ENCODE results near the gene UNC5B. TPM values are rescaled to one million over a fixed set of nuclear protein-coding genes. Genes with fewer than 3 reads are reported as not detected.

The UNC5B gene
- polyA plus RNA-seq, 1 donor (not counting 4 experiments of a cell fraction or from before 2014, with no cell fraction given): 1.1 TPM

DNA sequence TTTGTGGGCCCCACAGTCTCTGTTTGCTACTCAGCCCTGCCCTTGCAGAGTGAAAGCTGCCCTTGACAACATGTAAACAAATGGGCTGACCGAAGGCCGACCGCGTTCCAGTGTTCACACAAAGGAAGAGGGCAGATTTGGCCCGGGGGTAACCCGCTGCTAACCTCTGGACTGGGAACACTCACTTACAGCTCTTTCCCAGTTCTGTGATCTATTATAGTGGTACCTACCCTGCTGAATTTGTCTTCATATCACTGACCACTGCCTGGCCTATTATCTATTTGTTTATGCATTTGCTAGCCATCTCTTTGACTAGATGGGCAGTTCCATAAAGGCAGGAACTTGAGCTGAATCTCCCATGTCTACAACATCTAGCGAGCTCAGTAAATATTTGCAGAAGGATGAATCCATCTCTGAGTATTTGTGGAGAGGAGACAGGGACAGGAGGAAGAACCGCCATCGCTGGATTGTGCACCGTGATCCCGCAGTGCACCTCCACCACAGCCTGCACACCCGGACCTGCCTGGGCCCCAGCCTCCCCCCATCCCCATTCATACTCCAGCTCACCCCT, 121.9 kb downstream of the UNC5B start:
- H3K9me3 ChIP-seq (ENCODE audit: control insufficient read depth, low read depth, low read length): no peaks in the 10 kb centered on the region
- H3K27ac ChIP-seq (ENCODE audit: control insufficient read depth, insufficient read depth, low read length): no peak overlapping the region
- FAIRE-seq: no peak
- no peak overlapping the region for H3K9ac ChIP-seq (ENCODE audit: control insufficient read depth, extremely low read depth, insufficient read depth, low read length)
- H3K79me2 ChIP-seq (ENCODE audit: control insufficient read depth, insufficient read depth, low read length): no peaks in the 10 kb centered on the region
- H3K9me1 ChIP-seq (ENCODE audit: control insufficient read depth, extremely low read depth, insufficient read depth, low read length): no peaks in the 10 kb centered on the region
- dilution Hi-C loops (cut with MboI; ENCODE audit: extremely low pct_ligation_motif_present, low sequenced_read_pairs): no loop called here
- no peak overlapping the region for H3K4me2 ChIP-seq (ENCODE audit: control insufficient read depth, extremely low read depth, insufficient read depth, low read depth, low read length)
- no peak for DNase-seq (ENCODE audit: low read depth, low spot score)
- H4K20me1 ChIP-seq (ENCODE audit: control insufficient read depth, extremely low read depth, insufficient read depth, low read length): no peaks in the 10 kb centered on the region
- no peak for TF ChIP-seq EZH2 (IDR thresholded peaks at IDR 0.05; ENCODE audit: low read length)
- TF ChIP-seq, protein P1, sequence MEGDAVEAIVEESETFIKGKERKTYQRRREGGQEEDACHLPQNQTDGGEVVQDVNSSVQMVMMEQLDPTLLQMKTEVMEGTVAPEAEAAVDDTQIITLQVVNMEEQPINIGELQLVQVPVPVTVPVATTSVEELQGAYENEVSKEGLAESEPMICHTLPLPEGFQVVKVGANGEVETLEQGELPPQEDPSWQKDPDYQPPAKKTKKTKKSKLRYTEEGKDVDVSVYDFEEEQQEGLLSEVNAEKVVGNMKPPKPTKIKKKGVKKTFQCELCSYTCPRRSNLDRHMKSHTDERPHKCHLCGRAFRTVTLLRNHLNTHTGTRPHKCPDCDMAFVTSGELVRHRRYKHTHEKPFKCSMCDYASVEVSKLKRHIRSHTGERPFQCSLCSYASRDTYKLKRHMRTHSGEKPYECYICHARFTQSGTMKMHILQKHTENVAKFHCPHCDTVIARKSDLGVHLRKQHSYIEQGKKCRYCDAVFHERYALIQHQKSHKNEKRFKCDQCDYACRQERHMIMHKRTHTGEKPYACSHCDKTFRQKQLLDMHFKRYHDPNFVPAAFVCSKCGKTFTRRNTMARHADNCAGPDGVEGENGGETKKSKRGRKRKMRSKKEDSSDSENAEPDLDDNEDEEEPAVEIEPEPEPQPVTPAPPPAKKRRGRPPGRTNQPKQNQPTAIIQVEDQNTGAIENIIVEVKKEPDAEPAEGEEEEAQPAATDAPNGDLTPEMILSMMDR (optimal IDR thresholded peaks at IDR 0.05 in 1 of 3, IDR thresholded peaks at IDR 0.05 in 1 of 3, conservative IDR thresholded peaks at IDR 0.05 in 1 of 3; ENCODE audit: extremely low read depth in 1 of 3, insufficient read depth in 2 of 3, low read length in 3 of 3): no peak
- H3K4me1 ChIP-seq (ENCODE audit: control insufficient read depth, extremely low read depth, insufficient read depth, low read length): peaks cover 15% of the 10 kb centered on the region
- peaks cover 15% of the 10 kb centered on the region for H3K27me3 ChIP-seq (ENCODE audit: control insufficient read depth, extremely low read depth, insufficient read depth, low read length)
- no peak overlapping the region for H3K4me3 ChIP-seq (ENCODE audit: control insufficient read depth in 2 of 3, extremely low read depth in 1 of 3, insufficient read depth in 2 of 3, low read depth in 1 of 3, low read length in 3 of 3)
- H3K36me3 ChIP-seq (ENCODE audit: control insufficient read depth in 2 of 2, extremely low read depth in 1 of 2, insufficient read depth in 2 of 2, low read length in 2 of 2): no peaks in the 10 kb centered on the region
- no peak overlapping the region for H2AFZ ChIP-seq (ENCODE audit: control insufficient read depth, low read length)

DNA sequence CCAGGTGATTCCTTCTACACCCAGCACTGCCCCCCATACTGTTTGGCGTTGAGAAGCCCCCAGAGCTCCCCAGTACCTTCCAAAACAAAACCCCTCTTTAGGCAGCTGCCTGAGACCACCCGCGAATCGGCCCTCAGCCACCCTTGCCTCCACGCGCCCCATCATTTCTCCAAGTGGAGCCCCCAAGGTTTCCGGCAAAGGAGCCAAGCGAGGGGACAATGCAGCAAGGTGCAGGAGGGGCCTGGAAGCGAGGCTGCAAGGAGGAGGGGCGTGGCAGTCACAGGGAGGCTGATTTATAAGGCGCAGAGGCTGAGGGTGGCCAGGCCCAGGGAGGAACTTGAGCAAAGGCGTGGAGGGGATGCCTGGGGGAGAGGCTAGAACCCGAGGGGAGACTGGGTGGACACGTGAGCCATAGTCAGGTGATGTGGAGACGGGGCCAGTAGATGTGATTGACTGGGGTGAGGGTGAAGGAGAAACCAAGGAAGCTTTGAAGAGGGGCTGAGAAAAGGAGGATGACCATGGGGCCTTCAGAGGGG, 122.9 kb downstream of the UNC5B start:
- Histone ChIP-seq H3K79me2 (ENCODE audit: control insufficient read depth, insufficient read depth, low read length) (no peaks in the 10 kb centered on the region), H3K9ac (ENCODE audit: control insufficient read depth, extremely low read depth, insufficient read depth, low read length) (no peak overlapping the region), H3K4me1 (ENCODE audit: control insufficient read depth, extremely low read depth, insufficient read depth, low read length) (peaks cover 15% of the 10 kb centered on the region), H3K4me2 (ENCODE audit: control insufficient read depth, extremely low read depth, insufficient read depth, low read depth, low read length) (no peak overlapping the region), H2AFZ (ENCODE audit: control insufficient read depth, low read length) (no peak overlapping the region), H3K9me3 (ENCODE audit: control insufficient read depth, low read depth, low read length) (no peaks in the 10 kb centered on the region), H4K20me1 (ENCODE audit: control insufficient read depth, extremely low read depth, insufficient read depth, low read length) (no peaks in the 10 kb centered on the region), H3K9me1 (ENCODE audit: control insufficient read depth, extremely low read depth, insufficient read depth, low read length) (no peaks in the 10 kb centered on the region), H3K27me3 (ENCODE audit: control insufficient read depth, extremely low read depth, insufficient read depth, low read length) (peaks cover 10% of the 10 kb centered on the region), H3K27ac (ENCODE audit: control insufficient read depth, insufficient read depth, low read length) (no peak overlapping the region), H3K36me3 (ENCODE audit: control insufficient read depth in 2 of 2, extremely low read depth in 1 of 2, insufficient read depth in 2 of 2, low read length in 2 of 2) (no peaks in the 10 kb centered on the region), H3K4me3 (ENCODE audit: control insufficient read depth in 2 of 3, extremely low read depth in 1 of 3, insufficient read depth in 2 of 3, low read depth in 1 of 3, low read length in 3 of 3) (no peak overlapping the region)
- FAIRE-seq (no peak), DNase-seq (ENCODE audit: low read depth, low spot score) (no peak)
- dilution Hi-C loops (cut with MboI; ENCODE audit: extremely low pct_ligation_motif_present, low sequenced_read_pairs): no loop called here
- TF ChIP-seq, protein P1 (optimal IDR thresholded peaks at IDR 0.05 in 1 of 3, IDR thresholded peaks at IDR 0.05 in 1 of 3, conservative IDR thresholded peaks at IDR 0.05 in 1 of 3; ENCODE audit: extremely low read depth in 1 of 3, insufficient read depth in 2 of 3, low read length in 3 of 3): no peak
- TF ChIP-seq EZH2 (IDR thresholded peaks at IDR 0.05; ENCODE audit: low read length): no peak
